ENCODE data around the gene DAB2IP. TPM values are rescaled to one million over a fixed set of nuclear protein-coding genes. Genes with fewer than 3 reads are reported as not detected.

DAB2IP gene
- total RNA-seq, 4 donors from 2014 or later, result 55.2 to 76.0 (median 60.5) TPM

DNA sequence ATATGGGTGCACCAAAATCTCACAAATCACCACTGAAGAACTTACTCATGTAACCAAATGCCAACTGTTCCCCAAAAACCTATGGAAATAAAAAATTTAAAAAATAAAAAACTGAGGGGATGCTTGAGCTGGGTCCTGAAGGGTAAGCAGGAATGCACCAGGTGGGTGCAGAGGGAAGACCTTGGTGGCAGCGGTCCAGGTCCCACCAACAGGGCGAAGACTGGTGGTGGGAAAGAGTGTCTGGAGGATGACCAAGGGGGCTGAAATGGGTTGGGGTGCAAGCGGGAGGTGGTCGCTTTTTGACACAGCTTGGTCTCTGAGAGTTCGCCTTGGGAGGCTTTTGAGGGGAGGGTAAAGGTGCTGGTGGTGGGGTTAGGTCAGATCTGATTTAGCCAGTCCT lies 3.3 kb upstream of the DAB2IP start:
- H3K36me3 ChIP-seq, result no peaks in the 10 kb centered on the region
- H3K27ac ChIP-seq, result no peak overlapping the region
- H3K4me1 ChIP-seq, result peaks cover 0 to 39% (median 5%) of the 10 kb centered on the region in 4 donors
- H3K4me3 ChIP-seq, result no peak overlapping the region
- H3K9me3 ChIP-seq, result no peaks in the 10 kb centered on the region
- TF ChIP-seq, protein P1, sequence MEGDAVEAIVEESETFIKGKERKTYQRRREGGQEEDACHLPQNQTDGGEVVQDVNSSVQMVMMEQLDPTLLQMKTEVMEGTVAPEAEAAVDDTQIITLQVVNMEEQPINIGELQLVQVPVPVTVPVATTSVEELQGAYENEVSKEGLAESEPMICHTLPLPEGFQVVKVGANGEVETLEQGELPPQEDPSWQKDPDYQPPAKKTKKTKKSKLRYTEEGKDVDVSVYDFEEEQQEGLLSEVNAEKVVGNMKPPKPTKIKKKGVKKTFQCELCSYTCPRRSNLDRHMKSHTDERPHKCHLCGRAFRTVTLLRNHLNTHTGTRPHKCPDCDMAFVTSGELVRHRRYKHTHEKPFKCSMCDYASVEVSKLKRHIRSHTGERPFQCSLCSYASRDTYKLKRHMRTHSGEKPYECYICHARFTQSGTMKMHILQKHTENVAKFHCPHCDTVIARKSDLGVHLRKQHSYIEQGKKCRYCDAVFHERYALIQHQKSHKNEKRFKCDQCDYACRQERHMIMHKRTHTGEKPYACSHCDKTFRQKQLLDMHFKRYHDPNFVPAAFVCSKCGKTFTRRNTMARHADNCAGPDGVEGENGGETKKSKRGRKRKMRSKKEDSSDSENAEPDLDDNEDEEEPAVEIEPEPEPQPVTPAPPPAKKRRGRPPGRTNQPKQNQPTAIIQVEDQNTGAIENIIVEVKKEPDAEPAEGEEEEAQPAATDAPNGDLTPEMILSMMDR (IDR thresholded peaks at IDR 0.05), result no peak
- TF ChIP-seq POLR2A (IDR thresholded peaks at IDR 0.05), result no peak
- peaks cover 0 to 3% of the 10 kb centered on the region in 2 donors for H3K27me3 ChIP-seq
- DNase-seq, result peak in 1 of 3 donors; percentile 32

- Histone ChIP-seq H3K9me3 (no peaks in the 10 kb centered on the region), H3K36me3 (no peaks in the 10 kb centered on the region), H3K4me1 (peaks cover 0 to 43% (median 5%) of the 10 kb centered on the region in 4 donors), H3K27me3 (peaks cover 0 to 3% of the 10 kb centered on the region in 2 donors), H3K4me3 (no peak overlapping the region), H3K27ac (no peak overlapping the region)
- TF ChIP-seq, protein P1 (IDR thresholded peaks at IDR 0.05), result no peak
- no peak for TF ChIP-seq POLR2A (IDR thresholded peaks at IDR 0.05)
- DNase-seq, result peak in 1 of 3 donors; percentile 37
Observed at GRCh38 chr9:121648799-121649198, 2.6 kb upstream of the DAB2IP start.

- Histone ChIP-seq H3K4me1 (peaks cover 0 to 51% (median 5%) of the 10 kb centered on the region in 4 donors), H3K4me3 (peak overlapping the region in 1 of 4 donors; percentile 78), H3K9me3 (no peaks in the 10 kb centered on the region), H3K27me3 (peaks cover 0 to 3% of the 10 kb centered on the region in 2 donors), H3K27ac (peak overlapping the region in 2 of 4 donors; percentile 89 to 93), H3K36me3 (no peaks in the 10 kb centered on the region)
- TF ChIP-seq, protein P1 (IDR thresholded peaks at IDR 0.05), result no peak
- no peak for TF ChIP-seq POLR2A (IDR thresholded peaks at IDR 0.05)
- DNase-seq, result peak in 1 of 3 donors; percentile 39
Observed at GRCh38 chr9:121649476-121650216, 1.8 kb upstream of the DAB2IP start.

DNA sequence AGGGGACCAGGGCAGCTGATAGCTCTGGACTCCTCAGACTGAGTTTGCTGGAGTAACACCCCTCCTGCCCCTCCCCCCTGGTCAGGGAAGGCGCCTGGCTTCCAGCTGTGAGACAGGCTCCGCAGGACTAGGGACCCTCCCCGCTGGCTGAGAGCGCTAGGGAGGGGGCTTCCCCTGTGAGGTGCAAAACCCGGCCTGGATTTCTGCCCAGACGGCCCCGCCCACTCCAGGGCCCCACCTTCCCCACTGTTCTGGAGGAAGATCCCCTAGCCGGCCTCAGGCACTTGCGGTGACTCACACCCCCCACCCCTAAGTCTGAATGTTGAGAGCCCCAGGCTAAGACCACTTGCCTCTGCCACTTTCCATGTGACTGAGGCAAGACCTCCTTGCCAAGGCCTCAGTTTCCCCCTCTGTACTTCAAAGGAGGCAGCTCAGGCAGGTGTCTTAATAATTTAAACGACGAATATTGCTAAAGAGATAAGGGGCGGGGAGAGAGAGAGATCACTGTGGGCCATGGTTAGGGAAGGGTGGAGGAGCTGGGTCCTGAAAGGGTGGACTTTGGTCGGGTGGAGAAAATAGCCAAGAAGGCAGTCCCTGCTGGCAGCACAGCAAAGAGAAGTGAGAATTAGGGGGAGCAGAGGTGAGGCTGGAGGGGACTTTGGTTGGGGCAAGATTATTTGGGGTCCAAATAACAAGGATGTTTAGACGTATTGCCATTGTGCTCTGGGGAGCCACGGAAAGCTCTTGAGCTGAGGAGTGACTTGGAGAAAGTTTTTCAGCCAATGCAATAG lies 1.0 kb upstream of the DAB2IP start:
- no peaks in the 10 kb centered on the region for H3K36me3 ChIP-seq
- H3K4me1 ChIP-seq, result peaks cover 0 to 55% (median 5%) of the 10 kb centered on the region in 4 donors
- H3K27ac ChIP-seq, result peak overlapping the region in 3 of 4 donors; percentile 73 to 93 (median 89)
- TF ChIP-seq POLR2A (IDR thresholded peaks at IDR 0.05), result peak in 1 of 2 donors; percentile 39
- TF ChIP-seq, protein P1 (IDR thresholded peaks at IDR 0.05), result peak in 2 of 6 experiments; percentile 3 to 12
- H3K9me3 ChIP-seq, result no peaks in the 10 kb centered on the region
- DNase-seq, result peak in 2 of 3 donors; percentile 79 to 87
- H3K27me3 ChIP-seq, result peaks cover 0 to 3% of the 10 kb centered on the region in 2 donors
- peak overlapping the region in 2 of 4 donors; percentile 78 to 88 for H3K4me3 ChIP-seq

- Histone ChIP-seq H3K27ac (peak overlapping the region in 3 of 4 donors; percentile 73 to 93 (median 89)), H3K4me1 (peaks cover 0 to 55% (median 5%) of the 10 kb centered on the region in 4 donors), H3K36me3 (no peaks in the 10 kb centered on the region), H3K4me3 (peak overlapping the region; percentile 42 to 88 (median 62)), H3K9me3 (no peaks in the 10 kb centered on the region), H3K27me3 (peaks cover 0 to 3% of the 10 kb centered on the region in 2 donors)
- TF ChIP-seq, protein P1 (IDR thresholded peaks at IDR 0.05), result no peak
- TF ChIP-seq POLR2A (IDR thresholded peaks at IDR 0.05), result no peak
- DNase-seq, result no peak
Observed at GRCh38 chr9:121651008-121651294, 483 bp upstream of the DAB2IP start.
